Vagina (tissue), 2 donors: ENCODE results near the gene ZNF320. TPM values are rescaled to one million over a fixed set of nuclear protein-coding genes. Genes with fewer than 3 reads are reported as not detected.
A peak's percentile ranks its signal among the peaks of the same experiment; 100 is the strongest.
"Not testable (repeated sequence)": the region's sequence is repeated elsewhere in the genome, so short reads cannot be mapped to it uniquely, and the experiment has no call there.

Experiments
- DNase-seq, 2 donors: peaks; one replicate each; pipeline ENCODE4 v3.0.0-alpha.2; 2017; ENCODE audit errors: extremely low spot score in 2 of 2
- H3K27ac ChIP-seq: fragments of 200-600 bp; sonication (generic); one replicate; pipeline ENCODE4 v1.5.1; 2019
- H3K27me3 ChIP-seq: fragments of 200-600 bp; sonication (generic); one replicate; pipeline ENCODE4 v1.5.1; 2019
- H3K36me3 ChIP-seq, 2 donors: fragments of 200-600 bp; sonication (generic); one replicate each; pipeline ENCODE4 v1.5.1; 2017 to 2019
- H3K4me1 ChIP-seq: fragments of 200-600 bp; sonication (generic); one replicate; pipeline ENCODE4 v1.5.1; 2019
- H3K4me3 ChIP-seq, 2 donors: fragments of 200-600 bp; sonication (generic); 1 replicate in 1 of 2; 2 replicates in 1 of 2; pipeline ENCODE4 v1.5.1; 2016 to 2019
- H3K9me3 ChIP-seq: fragments of 200-600 bp; sonication (generic); one replicate; pipeline ENCODE4 v1.5.1; 2019
- POLR2A ChIP-seq, 2 donors: fragments of 450-650 bp; IDR thresholded peaks; one replicate each; pipeline ENCODE4 v1.6.1; 2017; ENCODE audit warnings: antibody characterized with exemption in 2 of 2, mild to moderate bottlenecking in 2 of 2, moderate library complexity in 2 of 2
- POLR2AphosphoS5 ChIP-seq, 2 donors: sonication (generic); formaldehyde crosslinking; IDR thresholded peaks; one replicate each; pipeline ENCODE4 v1.9.0; 2017; ENCODE audit warnings: antibody characterized with exemption in 2 of 2, mild to moderate bottlenecking in 2 of 2, low read depth in 1 of 2; ENCODE audit not compliant: insufficient read depth in 1 of 2
- intact Hi-C: fragments of 100-400 bp; cut with DNase I; formaldehyde crosslinking; loops from one replicate; pipeline ENCODE4 v1.15.1; 2023
- total RNA-seq: library from RNA; depleted of rRNA; stranded (reverse); fragments of >200 nt; gene quantifications from one replicate; pipeline ENCODE4 v1.2.3, GENCODE V29; 2016
- TF ChIP-seq, protein P1 (sequence below), 3 experiments: fragments of 450-650 bp in 2 of 3; fragments of 200-600 bp in 1 of 3; sonication (generic) in 1 of 3; IDR thresholded peaks; one replicate each; pipeline ENCODE4 v1.5.1; 2017 to 2019; ENCODE audit warnings: antibody characterized with exemption in 3 of 3, mild to moderate bottlenecking in 2 of 3, moderate library complexity in 2 of 3

Gene ZNF320
- 6.4 TPM for total RNA-seq

DNA sequence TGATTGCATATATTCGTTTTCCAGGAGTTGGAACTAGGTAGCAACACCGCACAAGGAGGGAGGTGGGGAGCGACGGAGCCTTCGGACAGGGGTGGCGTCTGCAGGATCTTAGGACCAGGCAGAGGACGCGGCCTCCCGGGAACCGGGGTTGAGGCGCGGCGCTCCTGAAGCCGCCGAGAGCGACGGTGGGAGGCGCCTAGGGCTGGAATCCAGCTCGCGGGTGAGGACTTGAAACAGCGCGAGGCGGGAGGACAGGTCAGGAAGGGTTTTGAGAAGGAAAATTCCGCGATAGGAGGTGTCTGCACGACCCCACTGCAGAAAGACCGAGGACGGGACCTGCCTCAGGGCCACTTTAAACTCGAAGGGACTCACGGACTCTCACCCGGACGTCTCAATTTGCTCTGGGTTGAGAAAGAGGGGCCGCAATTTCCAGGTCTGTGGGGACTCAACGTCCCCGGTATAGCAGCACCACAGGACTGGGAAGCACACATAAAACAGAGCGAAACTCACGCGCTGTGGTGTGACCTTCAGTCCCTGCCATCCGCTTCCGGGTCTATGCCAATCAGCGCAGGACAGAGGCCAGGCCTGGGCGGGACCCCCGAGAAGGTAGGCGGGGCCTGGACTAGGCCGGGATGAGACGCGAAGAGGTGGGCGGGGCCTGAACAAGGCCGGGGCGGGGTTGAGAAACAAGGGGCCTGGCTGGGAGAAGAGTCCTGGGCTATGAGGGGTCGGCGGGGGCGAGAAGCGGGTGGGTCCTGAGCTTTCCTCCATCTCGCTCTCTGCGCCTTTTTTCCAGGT is at the start of gene ZNF320:
Gene ZNF320, minus strand, starts transcription at position 498 of the 798 bp plus-strand sequence. CDS start 7,380 bp downstream, outside the sequence.
- H3K27me3 ChIP-seq = no peaks in the 10 kb centered on the region
- H3K4me1 ChIP-seq = peaks cover 17% of the 10 kb centered on the region
- intact Hi-C loops = no loop called here
- peak; percentile 88 to 96 for TF ChIP-seq POLR2AphosphoS5 (IDR thresholded peaks at IDR 0.05; ENCODE audit: insufficient read depth in 1 of 2, low read depth in 1 of 2)
- TF ChIP-seq, protein P1, sequence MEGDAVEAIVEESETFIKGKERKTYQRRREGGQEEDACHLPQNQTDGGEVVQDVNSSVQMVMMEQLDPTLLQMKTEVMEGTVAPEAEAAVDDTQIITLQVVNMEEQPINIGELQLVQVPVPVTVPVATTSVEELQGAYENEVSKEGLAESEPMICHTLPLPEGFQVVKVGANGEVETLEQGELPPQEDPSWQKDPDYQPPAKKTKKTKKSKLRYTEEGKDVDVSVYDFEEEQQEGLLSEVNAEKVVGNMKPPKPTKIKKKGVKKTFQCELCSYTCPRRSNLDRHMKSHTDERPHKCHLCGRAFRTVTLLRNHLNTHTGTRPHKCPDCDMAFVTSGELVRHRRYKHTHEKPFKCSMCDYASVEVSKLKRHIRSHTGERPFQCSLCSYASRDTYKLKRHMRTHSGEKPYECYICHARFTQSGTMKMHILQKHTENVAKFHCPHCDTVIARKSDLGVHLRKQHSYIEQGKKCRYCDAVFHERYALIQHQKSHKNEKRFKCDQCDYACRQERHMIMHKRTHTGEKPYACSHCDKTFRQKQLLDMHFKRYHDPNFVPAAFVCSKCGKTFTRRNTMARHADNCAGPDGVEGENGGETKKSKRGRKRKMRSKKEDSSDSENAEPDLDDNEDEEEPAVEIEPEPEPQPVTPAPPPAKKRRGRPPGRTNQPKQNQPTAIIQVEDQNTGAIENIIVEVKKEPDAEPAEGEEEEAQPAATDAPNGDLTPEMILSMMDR (IDR thresholded peaks at IDR 0.05) = no peak
- peak in 1 of 2 donors; percentile 58 for TF ChIP-seq POLR2A (IDR thresholded peaks at IDR 0.05)
- peak in 1 of 2 donors; percentile 96 for DNase-seq
- no peaks in the 10 kb centered on the region for H3K36me3 ChIP-seq
- H3K9me3 ChIP-seq = no peaks in the 10 kb centered on the region
- H3K4me3 ChIP-seq = peak within 1 kb of the TSS; percentile 61 to 77
- peak within 1 kb of the TSS; percentile 85 for H3K27ac ChIP-seq

DNA sequence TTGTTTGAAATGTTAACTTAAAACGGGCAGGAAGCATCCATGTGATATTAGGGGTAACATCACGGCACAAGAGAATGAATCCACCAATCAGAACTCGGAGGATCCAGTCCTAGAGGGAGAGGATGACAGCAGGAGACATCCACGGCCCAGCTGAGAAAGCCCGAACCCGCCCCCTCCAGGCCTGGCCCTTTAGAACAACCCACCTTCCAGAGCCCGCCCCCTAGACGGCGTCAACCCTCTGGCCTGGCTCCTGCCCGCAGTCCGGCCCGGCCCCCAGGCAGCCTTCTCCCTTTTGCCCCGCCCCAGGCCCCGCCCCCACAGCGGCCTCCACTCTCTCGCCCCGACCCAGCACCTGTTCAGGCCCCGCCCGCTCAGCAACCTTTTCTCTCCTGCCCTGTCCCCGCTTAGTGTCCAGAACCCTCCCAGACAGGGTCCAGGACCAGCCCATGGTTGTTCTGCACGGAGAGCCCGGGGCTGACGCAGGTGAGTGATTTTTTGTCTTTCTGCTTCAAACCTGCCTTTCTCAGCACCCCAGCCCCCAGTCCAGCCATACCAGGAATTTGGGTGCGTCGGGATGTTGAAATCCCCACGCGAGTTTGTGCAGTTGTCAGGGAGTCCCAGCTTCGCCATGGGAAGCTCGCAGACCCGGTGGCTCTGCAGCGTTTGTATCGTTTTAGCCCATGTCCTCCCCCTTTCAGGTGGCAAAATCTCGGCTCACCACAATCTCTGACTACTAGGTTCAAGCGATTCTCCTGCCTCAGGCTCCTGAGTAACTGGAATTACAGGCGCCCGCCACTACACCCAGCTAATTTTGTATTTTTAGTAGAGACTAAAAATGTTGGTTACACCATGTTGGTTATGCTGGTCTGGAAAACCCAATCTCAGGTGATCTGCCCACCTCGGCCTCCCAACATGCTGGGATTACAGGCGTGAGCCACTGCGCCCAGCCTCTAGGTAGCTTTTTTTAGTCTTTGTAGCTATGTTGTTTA is 49.2 kb upstream of the ZNF320 start:
- peak in 1 of 2 donors; percentile 75 for DNase-seq
- no peak for TF ChIP-seq POLR2AphosphoS5 (IDR thresholded peaks at IDR 0.05; ENCODE audit: insufficient read depth in 1 of 2, low read depth in 1 of 2)
- TF ChIP-seq POLR2A (IDR thresholded peaks at IDR 0.05) = no peak
- TF ChIP-seq, protein P1 (IDR thresholded peaks at IDR 0.05) = no peak
- Histone ChIP-seq H3K9me3 (peaks cover 31% of the 10 kb centered on the region), H3K27ac (no peak overlapping the region), H3K4me3 (no peak overlapping the region), H3K27me3 (no peaks in the 10 kb centered on the region), H3K4me1 (peaks cover 15% of the 10 kb centered on the region), H3K36me3 (peaks cover 3 to 34% of the 10 kb centered on the region in 2 donors)
- intact Hi-C loops = no loop called here

DNA sequence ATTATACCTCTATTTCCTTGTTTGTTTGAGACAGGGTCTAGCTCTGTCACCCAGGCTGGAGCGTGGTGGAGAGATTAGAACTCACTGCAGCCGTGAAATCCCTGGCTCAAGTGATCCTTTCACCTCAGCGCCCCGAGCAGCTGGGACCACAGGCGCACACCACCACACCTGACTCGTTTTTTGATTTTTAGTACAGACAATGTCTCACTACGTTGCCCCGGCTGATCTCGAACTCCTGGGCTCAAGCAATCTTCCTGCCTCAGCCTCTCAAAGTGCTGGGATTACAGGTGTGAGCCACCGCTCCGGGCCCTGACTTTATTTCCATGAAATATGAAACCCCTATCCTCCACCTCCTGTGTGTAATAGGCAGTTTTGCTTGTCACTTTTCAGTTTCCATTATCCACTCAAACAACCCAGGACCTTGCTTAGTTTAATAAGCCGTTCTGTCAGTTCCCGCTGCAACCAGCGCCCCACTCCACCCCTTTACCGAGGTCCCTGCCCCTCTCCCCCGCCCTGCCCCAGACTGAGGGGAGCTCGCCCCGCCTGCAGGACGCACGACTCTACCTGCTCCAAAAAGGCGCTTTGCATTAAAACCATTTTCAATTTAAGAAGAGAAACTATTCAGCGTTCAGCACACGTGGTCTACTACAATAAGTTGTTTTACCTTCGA is 48.4 kb upstream of the ZNF320 start:
- Histone ChIP-seq H3K27me3 (no peaks in the 10 kb centered on the region), H3K27ac (no peak overlapping the region), H3K4me1 (peaks cover 22% of the 10 kb centered on the region), H3K9me3 (peaks cover 26% of the 10 kb centered on the region), H3K4me3 (no peak overlapping the region), H3K36me3 (peaks cover under 1 to 25% of the 10 kb centered on the region in 2 donors)
- TF ChIP-seq POLR2A (IDR thresholded peaks at IDR 0.05) (no peak), POLR2AphosphoS5 (IDR thresholded peaks at IDR 0.05; ENCODE audit: insufficient read depth in 1 of 2, low read depth in 1 of 2) (no peak)
- TF ChIP-seq, protein P1 (IDR thresholded peaks at IDR 0.05) = no peak
- peak in 1 of 2 donors; percentile 25 for DNase-seq
- intact Hi-C loops = no loop called here

DNA sequence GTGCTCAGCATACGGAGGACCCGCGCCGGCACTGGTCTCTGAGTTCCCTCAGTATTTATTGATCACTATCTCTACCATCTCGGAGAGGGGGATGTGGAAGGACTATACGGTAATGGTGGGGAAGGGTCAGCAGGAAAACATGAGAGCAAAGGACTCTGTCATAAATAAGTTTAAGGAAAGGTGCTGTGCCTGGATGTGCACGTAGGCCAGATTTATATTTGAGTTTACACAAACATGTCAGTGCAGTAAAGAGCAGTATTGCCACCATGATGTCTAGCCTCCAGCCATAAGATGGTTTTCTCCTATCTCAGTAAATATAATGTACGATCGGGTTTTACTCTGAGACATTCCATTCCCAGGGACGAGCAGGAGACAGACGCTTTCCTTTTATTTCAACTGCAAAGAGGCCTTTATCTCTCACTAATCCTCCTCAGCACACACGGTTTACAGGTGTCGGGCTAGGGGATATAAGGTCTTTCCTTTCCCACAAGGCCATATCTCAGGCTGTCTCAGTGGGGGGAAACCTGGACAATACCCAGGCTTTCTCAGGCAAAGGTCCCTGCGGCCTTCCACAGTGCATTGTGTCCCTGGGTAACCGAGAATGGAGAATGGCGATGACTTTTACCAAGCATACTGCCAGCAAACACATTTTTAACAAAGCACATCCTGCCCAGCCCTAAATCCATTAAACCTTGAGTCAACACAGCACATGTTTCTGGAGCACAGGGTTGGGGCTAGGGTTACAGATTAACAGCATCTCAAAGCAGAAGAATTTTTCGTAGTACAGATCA is 47.5 kb upstream of the ZNF320 start:
- Histone ChIP-seq H3K36me3 (peaks cover 0 to 16% of the 10 kb centered on the region in 2 donors), H3K4me1 (peaks cover 22% of the 10 kb centered on the region), H3K9me3 (peaks cover 18% of the 10 kb centered on the region)
- not testable (repeated sequence) for H3K4me3 ChIP-seq, H3K27me3 ChIP-seq, H3K27ac ChIP-seq
- intact Hi-C loops = loop anchor here (1.0 kb wide), 1 partner anchor 47 kb away; no protein-coding TSS in a partner anchor
- DNase-seq = peak in 1 of 2 donors; percentile 58
